H1 (cell line): Measurements from ENCODE around the gene SLC38A5. TPM values are rescaled to one million over a fixed set of nuclear protein-coding genes. Genes with fewer than 3 reads are reported as not detected.
"Not testable (repeated sequence)": the region's sequence is repeated elsewhere in the genome, so short reads cannot be mapped to it uniquely, and the experiment has no call there.

Source experiments
- CTCF ChIA-PET: fragments of 300-600 bp; sonication (Branson Sonifier 250); formaldehyde crosslinking; loops from one replicate; lab custom pipeline; 2021; ENCODE audit not compliant: partially characterized antibody; lab: Charles Lee
- POLR2A ChIA-PET: fragments of 300-600 bp; sonication (Branson Sonifier 250); formaldehyde crosslinking; loops from one replicate; lab custom pipeline; 2021; ENCODE audit warnings: inconsistent platforms; ENCODE audit not compliant: partially characterized antibody; lab: Charles Lee
- DNase-seq, 2 experiments: peaks; one replicate each; pipeline versions ENCODE4 v3.0.0 to v3.0.0-alpha.2; 2010 to 2022; ENCODE audit warnings: low spot score in 2 of 2, low read depth in 1 of 2, mixed read lengths in 1 of 2
- FAIRE-seq: peaks from 2 replicates; lab custom pipeline; 2011; peaks lifted over from hg19 to GRCh38; lab: Jason Lieb, UNC
- H2AFZ ChIP-seq: 2 replicates; pipeline ENCODE4 v1.8.1; 2012; ENCODE audit warnings: low read length, inconsistent platforms
- H2AK5ac ChIP-seq: 2 replicates; pipeline ENCODE4 v1.6.1; 2013; ENCODE audit warnings: low read depth, low read length
- H2BK120ac ChIP-seq: replicated peaks from 2 replicates; pipeline ENCODE3; 2013; ENCODE audit warnings: low read depth, low read length, inconsistent platforms
- H2BK12ac ChIP-seq: 2 replicates; pipeline ENCODE4 v1.6.1; 2013; ENCODE audit warnings: low read depth, low read length
- H2BK15ac ChIP-seq: 2 replicates; pipeline ENCODE4 v1.6.1; 2013; ENCODE audit warnings: low read length
- H2BK20ac ChIP-seq: 2 replicates; pipeline ENCODE4 v1.6.1; 2013; ENCODE audit warnings: low read length
- H2BK5ac ChIP-seq: 2 replicates; pipeline ENCODE4 v1.6.1; 2013; ENCODE audit warnings: low read depth, low read length
- H3K14ac ChIP-seq: 2 replicates; pipeline ENCODE4 v1.6.1; 2013; ENCODE audit warnings: inconsistent platforms; ENCODE audit not compliant: insufficient read length
- H3K18ac ChIP-seq: 2 replicates; pipeline ENCODE4 v1.6.1; 2013; ENCODE audit warnings: low read length; ENCODE audit errors: extremely low read depth
- H3K23ac ChIP-seq: 2 replicates; pipeline ENCODE4 v1.6.1; 2013; ENCODE audit warnings: inconsistent platforms; ENCODE audit not compliant: insufficient read length
- H3K23me2 ChIP-seq: 2 replicates; pipeline ENCODE4 v1.6.1; 2013; ENCODE audit warnings: low read depth, low read length
- H3K27ac ChIP-seq: 2 replicates; pipeline ENCODE4 v1.6.1; 2011; ENCODE audit warnings: low read depth, low read length, inconsistent platforms
- H3K27me3 ChIP-seq, 4 experiments: replicated peaks in 1 of 4; 1 replicate in 1 of 4; 2 replicates in 3 of 4; pipeline versions ENCODE4 v1.6.1 to v1.8.1; 2011 to 2013; ENCODE audit warnings: low read length in 3 of 4, mild to moderate bottlenecking in 3 of 4, inconsistent platforms in 2 of 4, mixed read lengths in 2 of 4, moderate library complexity in 1 of 4; ENCODE audit not compliant: control insufficient read depth in 3 of 4, insufficient read depth in 3 of 4; ENCODE audit errors: extremely low read depth in 1 of 4
- H3K36me3 ChIP-seq, 4 experiments: 2 replicates each; pipeline versions ENCODE4 v1.6.1 to v1.8.1; 2011 to 2013; ENCODE audit warnings: mild to moderate bottlenecking in 4 of 4, low read length in 3 of 4, moderate library complexity in 2 of 4, control low read depth in 1 of 4, inconsistent platforms in 1 of 4; ENCODE audit not compliant: insufficient read depth in 4 of 4, control insufficient read depth in 2 of 4
- H3K4ac ChIP-seq: replicated peaks from 2 replicates; pipeline ENCODE3; 2013; ENCODE audit warnings: low read length, low read depth, mixed read lengths, inconsistent platforms; ENCODE audit not compliant: insufficient read length
- H3K4me1 ChIP-seq, 4 experiments: replicated peaks in 1 of 4; 1 replicate in 1 of 4; 2 replicates in 3 of 4; pipeline versions ENCODE4 v1.6.1 to v1.8.1; 2011 to 2013; ENCODE audit warnings: low read length in 3 of 4, inconsistent platforms in 2 of 4, mixed read lengths in 1 of 4; ENCODE audit not compliant: insufficient read depth in 4 of 4, control insufficient read depth in 3 of 4
- H3K4me2 ChIP-seq, 2 experiments: 2 replicates each; pipeline versions ENCODE4 v1.6.1 to v1.8.1; 2011 to 2013; ENCODE audit warnings: low read depth in 2 of 2, low read length in 2 of 2, control low read depth in 1 of 2, inconsistent platforms in 1 of 2, mild to moderate bottlenecking in 1 of 2; ENCODE audit not compliant: insufficient read depth in 1 of 2
- H3K4me3 ChIP-seq, 4 experiments: fragments of 200-600, 300-600 bp in 1 of 4; sonication (generic), shearing (Covaris generic), sonication (Bioruptor Twin) in 1 of 4; 2 replicates each; pipeline versions ENCODE4 v1.5.1 to v1.8.1; 2011 to 2016; ENCODE audit warnings: low read length in 4 of 4, low read depth in 3 of 4, control low read depth in 2 of 4, inconsistent platforms in 2 of 4, mild to moderate bottlenecking in 2 of 4, mixed read lengths in 1 of 4, moderate library complexity in 1 of 4; ENCODE audit not compliant: insufficient read depth in 2 of 4; ENCODE audit errors: extremely low read depth in 1 of 4
- H3K56ac ChIP-seq: replicated peaks from 2 replicates; pipeline ENCODE3; 2013; ENCODE audit warnings: low read depth, mild to moderate bottlenecking, mixed read lengths, low read length, inconsistent platforms; ENCODE audit not compliant: insufficient read length
- H3K79me1 ChIP-seq: 2 replicates; pipeline ENCODE4 v1.6.1; 2013; ENCODE audit warnings: low read depth, low read length, control low read depth
- H3K79me2 ChIP-seq, 2 experiments: 2 replicates each; pipeline versions ENCODE4 v1.6.1 to v1.8.1; 2012 to 2013; ENCODE audit warnings: low read length in 2 of 2, mild to moderate bottlenecking in 2 of 2, inconsistent platforms in 1 of 2; ENCODE audit not compliant: insufficient read depth in 2 of 2, control insufficient read depth in 1 of 2
- H3K9ac ChIP-seq, 4 experiments: replicated peaks in 1 of 4; 1 replicate in 1 of 4; 2 replicates in 3 of 4; pipeline versions ENCODE4 v1.6.1 to v1.8.1; 2011 to 2013; ENCODE audit warnings: low read depth in 3 of 4, low read length in 3 of 4, control low read depth in 2 of 4, mild to moderate bottlenecking in 2 of 4, moderate library complexity in 2 of 4, inconsistent platforms in 1 of 4; ENCODE audit errors: extremely low read depth in 1 of 4
- H3K9me3 ChIP-seq, 2 experiments: 2 replicates each; pipeline versions ENCODE4 v1.6.1 to v1.8.1; 2012 to 2013; ENCODE audit warnings: mild to moderate bottlenecking in 2 of 2, moderate library complexity in 2 of 2, control low read depth in 1 of 2, inconsistent platforms in 1 of 2, low read depth in 1 of 2, low read length in 1 of 2, mixed read lengths in 1 of 2; ENCODE audit not compliant: insufficient read depth in 2 of 2
- H4K20me1 ChIP-seq, 2 experiments: replicated peaks in 1 of 2; 2 replicates each; pipeline versions ENCODE3 to v1.8.1; 2011 to 2013; ENCODE audit warnings: inconsistent platforms in 2 of 2, low read length in 2 of 2, mild to moderate bottlenecking in 1 of 2; ENCODE audit not compliant: insufficient read depth in 2 of 2, control insufficient read depth in 1 of 2
- H4K5ac ChIP-seq: 2 replicates; pipeline ENCODE4 v1.6.1; 2013; ENCODE audit warnings: low read length, low read depth, mixed read lengths, inconsistent platforms; ENCODE audit not compliant: insufficient read length
- H4K8ac ChIP-seq: 2 replicates; pipeline ENCODE4 v1.8.0; 2013; ENCODE audit warnings: mild to moderate bottlenecking, moderate library complexity, low read length, inconsistent platforms; ENCODE audit not compliant: insufficient read depth; ENCODE audit errors: extremely low read depth
- H4K91ac ChIP-seq: replicated peaks from 2 replicates; pipeline ENCODE3; 2013; ENCODE audit warnings: low read length, mixed read lengths, inconsistent platforms; ENCODE audit not compliant: insufficient read length
- CBX5 ChIP-seq: fragments of 300-800, 300-1000 bp; sonication (generic); IDR thresholded peaks from 2 replicates; pipeline ENCODE4 v1.7.1; 2016; ENCODE audit warnings: antibody characterized with exemption, low read length, low read depth
- SAP30 ChIP-seq: fragments of 300-600 bp; sonication (generic); IDR thresholded peaks from 2 replicates; pipeline ENCODE4 v1.7.1; 2012; ENCODE audit warnings: low read length, moderate library complexity, mild to moderate bottlenecking, inconsistent platforms; ENCODE audit not compliant: insufficient read depth, insufficient replicate concordance
- WGBS, 2 experiments: shearing (Covaris generic) in 1 of 2; methylation state at CpG; one replicate each; pipeline versions ENCODE4 v1.1.6 to v1.1.7; 2013 to 2015; ENCODE audit warnings: low lambda C conversion rate in 2 of 2, mixed read lengths in 2 of 2, inconsistent platforms in 1 of 2, low coverage in 1 of 2, missing lambda C conversion rate in 1 of 2; ENCODE audit not compliant: insufficient replicate concordance in 2 of 2, insufficient coverage in 1 of 2, insufficient read length in 1 of 2; ENCODE audit errors: extremely low coverage in 1 of 2, missing lambda C conversion rate in 1 of 2; 5-methylcytosine and 5-hydroxymethylcytosine counted together
- polyA plus RNA-seq, 7 experiments: library from polyadenylated mRNA; depleted of rRNA in 3 of 7; stranded (reverse) in 5 of 7; unstranded in 2 of 7; fragments of >200 nt in 5 of 7; fragments of 200-250 nt in 2 of 7; gene quantifications; 1 replicate in 5 of 7; 2 replicates in 1 of 7; 4 replicates in 1 of 7; pipeline versions ENCODE4 v1.2.1 to v1.2.3, GENCODE V29; 2011 to 2013; ENCODE audit warnings: missing spikeins in 2 of 7, mixed read lengths in 2 of 7
- total RNA-seq: library from RNA; stranded (reverse); fragmentation: NEBNext Ultra II Directional; extraction: Animal tissue kit (Norgen Biotek cat#: 25700); gene quantifications from 2 replicates; pipeline ENCODE4 v1.2.1, GENCODE V29; 2021

The SLC38A5 gene
- total and polyA plus RNA-seq, 2 of the 8 experiments (the other 6 are each of a cell fraction or from before 2014, with no cell fraction given): 70.9 to 106 TPM

- TF ChIP-seq SAP30: no peak
- no peak for TF ChIP-seq CBX5
Observed at GRCh38 chrX:48470110-48470832, at the start of gene SLC38A5 (continued).

- CTCF ChIA-PET, H3K23me2 ChIP-seq, H2BK120ac ChIP-seq, H3K9ac ChIP-seq, H3K79me1 ChIP-seq, H3K4me2 ChIP-seq, H4K8ac ChIP-seq, H4K20me1 ChIP-seq, H3K23ac ChIP-seq, H2AFZ ChIP-seq, H2AK5ac ChIP-seq, FAIRE-seq, H3K27ac ChIP-seq, H2BK15ac ChIP-seq, H3K14ac ChIP-seq, H4K5ac ChIP-seq, H4K91ac ChIP-seq, H3K56ac ChIP-seq, H3K79me2 ChIP-seq, H2BK5ac ChIP-seq, POLR2A ChIA-PET, H3K36me3 ChIP-seq, H2BK12ac ChIP-seq, H3K27me3 ChIP-seq, H3K4me1 ChIP-seq, H3K4me3 ChIP-seq, H3K9me3 ChIP-seq, H2BK20ac ChIP-seq, DNase-seq, H3K18ac ChIP-seq, H3K4ac ChIP-seq: not testable (repeated sequence)
- WGBS, 2 experiments: 84% methylated on average over 2 of the region's 4 CpGs; no CpG with 5 or more reads in 1 of the 2 experiments
Observed at GRCh38 chrX:48519481-48519880, 49.4 kb upstream of the SLC38A5 start.
